DND-41 (cell line): ENCODE measurements around the gene GNE.
"Not testable (repeated sequence)": the region's sequence is repeated elsewhere in the genome, so short reads cannot be mapped to it uniquely, and the experiment has no call there.

Experiments
- EZH2 ChIP-seq: IDR thresholded peaks from 3 replicates; pipeline ENCODE4 v1.6.1; 2012; ENCODE audit warnings: borderline replicate concordance, low read depth, mild to moderate bottlenecking, moderate library complexity, low read length, inconsistent platforms; ENCODE audit not compliant: severe bottlenecking
- TF ChIP-seq, protein P1 (sequence below): IDR thresholded peaks from 2 replicates; pipeline ENCODE4 v1.5.1; 2012; ENCODE audit warnings: borderline replicate concordance, low read length, moderate library complexity, mild to moderate bottlenecking; ENCODE audit not compliant: poor library complexity, severe bottlenecking; ENCODE audit errors: extremely low read depth

GRCh38 chr9:36273354-36273753, 15.1 kb upstream of the GNE start:
- TF ChIP-seq, protein P1, sequence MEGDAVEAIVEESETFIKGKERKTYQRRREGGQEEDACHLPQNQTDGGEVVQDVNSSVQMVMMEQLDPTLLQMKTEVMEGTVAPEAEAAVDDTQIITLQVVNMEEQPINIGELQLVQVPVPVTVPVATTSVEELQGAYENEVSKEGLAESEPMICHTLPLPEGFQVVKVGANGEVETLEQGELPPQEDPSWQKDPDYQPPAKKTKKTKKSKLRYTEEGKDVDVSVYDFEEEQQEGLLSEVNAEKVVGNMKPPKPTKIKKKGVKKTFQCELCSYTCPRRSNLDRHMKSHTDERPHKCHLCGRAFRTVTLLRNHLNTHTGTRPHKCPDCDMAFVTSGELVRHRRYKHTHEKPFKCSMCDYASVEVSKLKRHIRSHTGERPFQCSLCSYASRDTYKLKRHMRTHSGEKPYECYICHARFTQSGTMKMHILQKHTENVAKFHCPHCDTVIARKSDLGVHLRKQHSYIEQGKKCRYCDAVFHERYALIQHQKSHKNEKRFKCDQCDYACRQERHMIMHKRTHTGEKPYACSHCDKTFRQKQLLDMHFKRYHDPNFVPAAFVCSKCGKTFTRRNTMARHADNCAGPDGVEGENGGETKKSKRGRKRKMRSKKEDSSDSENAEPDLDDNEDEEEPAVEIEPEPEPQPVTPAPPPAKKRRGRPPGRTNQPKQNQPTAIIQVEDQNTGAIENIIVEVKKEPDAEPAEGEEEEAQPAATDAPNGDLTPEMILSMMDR, result not testable (repeated sequence)
- TF ChIP-seq EZH2, result not testable (repeated sequence)
